Astrocyte (in vitro differentiated cells and primary cell): ENCODE measurements around the gene ZNF23. TPM values are rescaled to one million over a fixed set of nuclear protein-coding genes. Genes with fewer than 3 reads are reported as not detected.

ENCODE experiments used
- DNase-seq: peaks from one replicate; pipeline ENCODE4 v3.0.0-alpha.2; 2010; ENCODE audit warnings: low read depth
- FAIRE-seq: peaks from 2 replicates; lab custom pipeline; 2011; peaks lifted over from hg19 to GRCh38; lab: Jason Lieb, UNC
- H2AFZ ChIP-seq: 2 replicates; pipeline ENCODE4 v1.6.0; 2012; ENCODE audit warnings: low read depth, low read length, inconsistent platforms
- H3K27ac ChIP-seq: 2 replicates; pipeline ENCODE4 v1.5.1; 2011; ENCODE audit warnings: low read depth, low read length, inconsistent platforms
- H3K27me3 ChIP-seq: 2 replicates; pipeline ENCODE4 v1.6.0; 2011; ENCODE audit warnings: low read length, inconsistent platforms; ENCODE audit not compliant: insufficient read depth
- H3K36me3 ChIP-seq: 2 replicates; pipeline ENCODE4 v1.5.1; 2011; ENCODE audit warnings: low read length, inconsistent platforms; ENCODE audit not compliant: insufficient read depth
- H3K4me1 ChIP-seq: 2 replicates; pipeline ENCODE4 v1.5.1; 2011; ENCODE audit warnings: low read length, inconsistent platforms; ENCODE audit not compliant: insufficient read depth
- H3K4me2 ChIP-seq: 2 replicates; pipeline ENCODE4 v1.6.0; 2012; ENCODE audit warnings: low read length, inconsistent platforms
- H3K4me3 ChIP-seq: 2 replicates; pipeline ENCODE4 v1.5.1; 2011; ENCODE audit warnings: low read depth, mild to moderate bottlenecking, low read length, inconsistent platforms; ENCODE audit not compliant: insufficient read depth
- H3K79me2 ChIP-seq: 2 replicates; pipeline ENCODE4 v1.6.0; 2012; ENCODE audit warnings: mild to moderate bottlenecking, low read length, inconsistent platforms; ENCODE audit not compliant: insufficient read depth
- H3K9ac ChIP-seq: 2 replicates; pipeline ENCODE4 v1.6.0; 2012; ENCODE audit warnings: mild to moderate bottlenecking, low read length, inconsistent platforms
- H3K9me3 ChIP-seq: 2 replicates; pipeline ENCODE4 v1.5.1; 2012; ENCODE audit warnings: low read depth, mild to moderate bottlenecking, low read length, inconsistent platforms; ENCODE audit not compliant: insufficient read depth
- H4K20me1 ChIP-seq: 2 replicates; pipeline ENCODE4 v1.6.0; 2012; ENCODE audit warnings: low read length, inconsistent platforms; ENCODE audit not compliant: insufficient read depth
- H3K27ac Mint-ChIP-seq: one replicate; pipeline ENCODE4 v1.8.0; 2021; ENCODE audit warnings: mild to moderate bottlenecking, mixed read lengths; ENCODE audit not compliant: unreplicated experiment
- H3K27me3 Mint-ChIP-seq: one replicate; pipeline ENCODE4 v1.8.0; 2021; ENCODE audit warnings: low read depth, mixed read lengths; ENCODE audit not compliant: unreplicated experiment
- H3K36me3 Mint-ChIP-seq: one replicate; pipeline ENCODE4 v1.8.0; 2021; ENCODE audit warnings: low read depth, mixed read lengths; ENCODE audit not compliant: unreplicated experiment
- H3K4me1 Mint-ChIP-seq: one replicate; pipeline ENCODE4 v1.8.0; 2021; ENCODE audit warnings: low read depth, mixed read lengths; ENCODE audit not compliant: unreplicated experiment
- H3K4me3 Mint-ChIP-seq: one replicate; pipeline ENCODE4 v1.8.0; 2021; ENCODE audit warnings: mild to moderate bottlenecking, moderate library complexity, mixed read lengths; ENCODE audit not compliant: unreplicated experiment
- H3K9me3 Mint-ChIP-seq: one replicate; pipeline ENCODE4 v1.8.0; 2021; ENCODE audit warnings: mild to moderate bottlenecking, mixed read lengths; ENCODE audit not compliant: unreplicated experiment
- CTCF ChIP-seq: IDR thresholded peaks from 2 replicates; pipeline ENCODE4 v1.5.1; 2011; ENCODE audit warnings: low read depth, mild to moderate bottlenecking, inconsistent platforms, low read length, moderate library complexity; ENCODE audit not compliant: insufficient read depth
- EZH2 ChIP-seq: IDR thresholded peaks from 2 replicates; pipeline ENCODE4 v1.6.1; 2012; ENCODE audit warnings: mild to moderate bottlenecking, low read length, inconsistent platforms; ENCODE audit not compliant: insufficient read depth
- total RNA-seq: library from RNA; stranded (reverse); gene quantifications from 2 replicates; pipeline ENCODE4 v1.2.1, GENCODE V29; 2021

ZNF23 gene
- total RNA-seq, 1 donor from 2014 or later: 12.4 TPM

- TF ChIP-seq CTCF (no peak), EZH2 (no peak)
- H3K36me3 ChIP-seq: no peaks in the 10 kb centered on the region
- Mint-ChIP-seq H3K27me3 (no peaks in the 10 kb centered on the region), H3K9me3 (peaks cover 3% of the 10 kb centered on the region), H3K36me3 (no peaks in the 10 kb centered on the region), H3K4me3 (no peak overlapping the region), H3K27ac (no peak overlapping the region), H3K4me1 (no peaks in the 10 kb centered on the region)
- no peaks in the 10 kb centered on the region for H3K4me1 ChIP-seq
- no peaks in the 10 kb centered on the region for H3K9me3 ChIP-seq
- no peak overlapping the region for H2AFZ ChIP-seq
- no peak overlapping the region for H3K9ac ChIP-seq
- H4K20me1 ChIP-seq: no peaks in the 10 kb centered on the region
- H3K79me2 ChIP-seq: no peaks in the 10 kb centered on the region
- H3K27ac ChIP-seq: no peak overlapping the region
- H3K27me3 ChIP-seq: peaks cover 4% of the 10 kb centered on the region
- FAIRE-seq (no peak), DNase-seq (no peak)
- H3K4me2 ChIP-seq: no peak overlapping the region
- no peak overlapping the region for H3K4me3 ChIP-seq
These were observed 31.2 kb upstream of the ZNF23 start for GRCh38 chr16:71493213-71493612.

DNA sequence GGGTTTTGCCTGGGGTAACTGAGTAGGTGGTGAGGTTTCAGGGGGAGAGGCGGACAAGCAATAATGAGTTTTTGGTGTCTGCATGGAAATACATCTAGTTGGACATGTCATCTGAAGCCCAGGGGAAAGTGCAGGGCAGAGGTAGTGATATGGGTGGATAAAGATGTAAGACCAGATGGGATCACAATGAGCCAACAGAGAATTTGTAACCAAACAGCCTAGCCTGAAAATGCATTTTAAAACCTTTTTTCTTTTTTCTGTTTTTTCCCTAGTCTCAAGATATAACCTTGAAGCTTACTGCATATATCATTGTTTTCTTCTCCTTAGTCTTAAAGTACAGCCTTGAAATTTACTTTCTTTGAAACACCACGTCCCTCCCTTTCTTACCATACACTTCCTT is 30.7 kb upstream of the ZNF23 start:
- FAIRE-seq (no peak), DNase-seq (no peak)
- Histone ChIP-seq H3K9me3 (no peaks in the 10 kb centered on the region), H3K9ac (no peak overlapping the region), H3K4me2 (no peak overlapping the region), H4K20me1 (no peaks in the 10 kb centered on the region), H3K36me3 (no peaks in the 10 kb centered on the region), H3K79me2 (no peaks in the 10 kb centered on the region), H3K27ac (no peak overlapping the region), H3K4me3 (no peak overlapping the region), H3K4me1 (no peaks in the 10 kb centered on the region), H3K27me3 (peaks cover 4% of the 10 kb centered on the region), H2AFZ (no peak overlapping the region)
- peaks cover 1% of the 10 kb centered on the region for H3K9me3 Mint-ChIP-seq
- H3K36me3 Mint-ChIP-seq: no peaks in the 10 kb centered on the region
- H3K27ac Mint-ChIP-seq: no peak overlapping the region
- no peak overlapping the region for H3K4me3 Mint-ChIP-seq
- no peak for TF ChIP-seq EZH2
- TF ChIP-seq CTCF: no peak
- H3K4me1 Mint-ChIP-seq: no peaks in the 10 kb centered on the region
- H3K27me3 Mint-ChIP-seq: peaks cover under 1% of the 10 kb centered on the region

- DNase-seq: no peak
- Histone ChIP-seq H3K36me3 (no peaks in the 10 kb centered on the region), H3K4me2 (no peak overlapping the region), H3K9ac (no peak overlapping the region), H2AFZ (no peak overlapping the region), H3K79me2 (no peaks in the 10 kb centered on the region), H3K9me3 (no peaks in the 10 kb centered on the region), H3K4me3 (no peak overlapping the region), H3K27me3 (peaks cover 4% of the 10 kb centered on the region), H3K4me1 (no peaks in the 10 kb centered on the region), H3K27ac (no peak overlapping the region), H4K20me1 (no peaks in the 10 kb centered on the region)
- H3K36me3 Mint-ChIP-seq: no peaks in the 10 kb centered on the region
- H3K27ac Mint-ChIP-seq: no peak overlapping the region
- no peak overlapping the region for H3K4me3 Mint-ChIP-seq
- no peak for FAIRE-seq
- H3K9me3 Mint-ChIP-seq: peaks cover 1% of the 10 kb centered on the region
- no peaks in the 10 kb centered on the region for H3K4me1 Mint-ChIP-seq
- TF ChIP-seq EZH2: no peak
- TF ChIP-seq CTCF: no peak
- H3K27me3 Mint-ChIP-seq: peaks cover 2% of the 10 kb centered on the region
These were observed 29.0 kb upstream of the ZNF23 start for GRCh38 chr16:71491054-71491453.
